NCI-H2029 treated with DMSO at 0.1 percent for 48 hours (cell line): Measurements from ENCODE around the gene COL15A1.

Experiments used
- DNase-seq: peaks from one replicate; lab custom pipeline; 2025; lab: John Stamatoyannopoulos, UW

COL15A1 gene

DNA sequence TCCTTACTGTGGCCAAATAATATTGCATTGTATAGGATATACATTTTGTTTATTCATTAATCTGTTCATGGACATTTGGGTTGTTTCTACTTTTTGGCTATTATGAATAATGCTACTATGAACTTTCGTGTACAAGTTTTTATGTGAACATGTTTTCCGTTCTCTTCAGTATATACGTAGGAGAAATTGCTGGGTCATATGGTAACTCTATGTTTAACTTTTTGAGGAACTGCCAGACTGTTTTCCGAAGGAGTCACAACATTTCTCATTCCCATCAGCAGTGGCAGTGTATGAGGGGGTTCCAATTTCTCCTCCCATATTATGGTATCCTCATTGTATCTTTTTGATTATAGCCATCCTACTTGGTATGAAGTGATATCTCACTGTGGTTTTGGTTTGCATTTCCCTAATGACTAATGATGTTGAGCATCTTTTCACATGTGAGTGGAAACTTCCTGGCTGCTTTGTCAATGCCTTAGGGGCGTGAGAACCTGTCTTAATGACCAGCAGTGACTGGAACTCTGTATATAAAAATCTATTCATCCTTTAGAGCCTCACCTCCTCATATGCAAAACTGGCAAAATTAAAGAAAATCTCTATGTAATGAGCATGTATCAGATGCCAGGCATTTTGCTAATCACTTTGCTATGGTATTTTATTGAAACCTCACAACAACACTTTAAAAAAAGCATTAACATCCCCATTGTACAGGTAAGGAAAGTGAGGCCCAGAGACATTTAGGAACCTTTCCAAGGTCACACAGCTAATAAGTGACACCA, 113.4 kb downstream of the COL15A1 start:
- no peak for DNase-seq

DNA sequence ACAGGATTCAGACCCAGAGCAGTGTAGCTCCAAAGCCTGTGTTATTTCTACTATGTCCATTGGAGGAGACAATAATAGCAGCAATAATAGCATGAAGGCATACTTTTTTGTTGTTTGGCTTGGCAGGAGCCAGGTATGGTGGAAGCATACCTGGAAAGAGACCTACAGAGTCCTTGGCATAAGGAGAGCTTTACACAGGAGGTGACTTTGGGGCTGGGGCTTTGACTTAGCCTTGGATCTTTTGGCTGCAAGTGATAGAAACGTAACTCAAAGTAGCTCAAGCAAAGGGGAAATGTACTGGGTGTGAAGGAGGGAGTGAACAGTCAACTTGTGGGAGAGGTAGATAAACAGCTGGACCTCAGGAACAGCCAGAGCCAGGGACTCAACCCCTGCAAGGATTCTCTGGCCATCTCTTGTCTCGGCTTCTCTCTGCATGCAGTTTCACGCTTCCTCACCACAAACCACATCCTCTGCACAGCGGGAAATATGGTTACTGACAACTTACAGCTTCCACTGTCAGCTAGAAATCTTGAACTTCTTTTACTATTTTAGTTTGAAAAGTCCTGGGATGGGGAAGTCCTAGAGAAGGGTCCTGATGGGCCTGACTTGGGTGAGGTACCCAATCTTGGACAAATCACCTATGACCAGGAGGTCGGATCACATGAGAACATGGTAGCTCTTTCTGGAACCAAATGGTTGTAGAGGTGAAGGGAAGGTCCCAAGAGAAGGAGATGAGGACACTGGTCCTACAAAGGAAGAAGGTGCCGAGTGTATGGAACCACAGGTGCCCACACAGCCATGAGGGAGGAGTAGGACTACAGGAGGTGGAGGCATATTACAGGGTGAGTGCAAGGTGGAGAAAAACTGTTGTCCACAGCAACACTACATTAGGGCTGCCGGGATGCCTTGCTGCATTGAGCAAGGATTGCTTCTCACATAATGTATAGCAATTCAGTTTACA, 114.2 kb downstream of the COL15A1 start:
- no peak for DNase-seq

GRCh38 chr9:99058964-99059921, 115.5 kb downstream of the COL15A1 start:
- DNase-seq, result no peak

DNA sequence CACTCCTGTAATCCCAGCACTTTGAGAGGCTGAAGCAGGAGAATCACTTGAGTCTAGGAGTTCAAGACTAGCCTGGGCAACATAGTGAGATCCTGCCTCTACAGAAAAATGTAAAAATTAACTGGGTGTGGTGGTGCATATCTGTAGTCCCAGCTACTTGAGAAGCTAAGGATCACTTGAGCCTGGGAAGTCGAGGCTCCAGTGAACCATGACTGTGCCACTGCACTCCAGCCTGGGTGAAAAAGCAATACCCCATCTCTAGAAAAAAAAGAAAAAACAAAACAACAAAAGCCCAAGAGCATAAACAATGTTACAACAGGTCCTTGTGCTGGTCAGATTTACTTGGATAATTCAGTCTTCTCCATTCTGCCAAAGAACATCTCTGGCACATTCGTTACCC, 116.9 kb downstream of the COL15A1 start:
- DNase-seq, result no peak

- no peak for DNase-seq
Observed at GRCh38 chr9:99062549-99062948, 118.8 kb downstream of the COL15A1 start.

DNA sequence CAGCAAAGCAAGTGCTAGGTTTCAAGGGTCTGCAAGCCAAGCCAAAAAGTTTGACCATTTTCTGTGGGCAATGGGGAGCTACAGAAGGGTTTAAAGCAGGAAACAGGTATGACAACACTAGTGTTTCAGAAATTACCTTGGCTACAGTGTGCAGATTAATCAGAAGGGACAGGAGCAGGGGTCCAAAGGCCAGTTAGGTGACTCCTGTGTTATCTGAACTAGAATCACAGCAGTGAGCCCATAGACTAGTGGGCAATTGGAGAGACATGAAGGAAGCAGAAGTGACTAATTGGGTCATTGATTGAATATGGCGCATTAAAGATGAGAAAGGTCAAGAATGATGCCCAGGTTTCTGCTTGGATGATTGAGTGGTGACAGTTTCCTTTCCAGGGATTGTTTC, 119.8 kb downstream of the COL15A1 start:
- DNase-seq, result no peak

GRCh38 chr9:99066571-99066970, 122.9 kb downstream of the COL15A1 start:
- no peak for DNase-seq

DNA sequence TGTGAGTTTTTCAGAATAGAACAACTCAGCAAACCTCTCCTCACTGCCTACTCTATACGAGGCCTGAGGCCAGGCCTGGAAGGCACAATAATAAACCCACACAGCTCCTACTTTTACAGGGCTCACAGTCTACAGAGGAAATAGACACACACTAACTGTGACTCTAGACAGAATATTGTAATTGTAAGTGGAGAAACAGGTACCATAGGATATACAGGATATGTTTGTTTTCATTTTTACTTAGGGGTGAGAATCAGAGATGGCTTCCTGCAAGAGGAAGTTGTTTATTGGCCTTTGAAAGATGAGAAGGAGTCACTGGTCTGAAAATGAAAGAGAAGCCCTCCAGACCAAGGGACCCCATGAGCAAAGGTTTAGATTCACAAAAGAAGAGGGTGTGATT, 125.4 kb downstream of the COL15A1 start:
- no peak for DNase-seq

GRCh38 chr9:99069546-99069945, 125.8 kb downstream of the COL15A1 start:
- no peak for DNase-seq

DNA sequence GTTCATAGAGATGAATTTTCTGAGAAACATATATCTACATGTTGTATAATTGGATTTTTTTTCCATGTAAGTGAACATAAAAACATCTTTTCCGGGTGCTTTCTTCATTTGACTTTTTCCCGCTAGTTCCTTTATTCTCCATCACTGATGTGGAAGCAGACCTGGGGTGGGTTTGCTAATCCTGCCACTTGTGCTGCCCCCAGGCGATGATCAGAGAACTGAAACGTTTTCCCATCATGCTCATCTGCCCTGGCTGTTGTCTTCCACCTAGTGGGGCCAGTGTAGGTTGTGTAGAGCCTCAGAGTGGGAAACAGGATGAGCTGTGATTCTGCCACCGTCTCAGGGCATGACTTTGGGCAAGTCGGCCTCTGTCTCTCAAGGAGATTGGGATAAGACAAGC, 127.0 kb downstream of the COL15A1 start:
- DNase-seq, result no peak

- no peak for DNase-seq
Observed at GRCh38 chr9:99071313-99072039, 127.8 kb downstream of the COL15A1 start.

- DNase-seq, result no peak
Observed at GRCh38 chr9:99072040-99072394, 128.3 kb downstream of the COL15A1 start.

- DNase-seq, result no peak
Observed at GRCh38 chr9:99073347-99073746, 129.6 kb downstream of the COL15A1 start.

DNA sequence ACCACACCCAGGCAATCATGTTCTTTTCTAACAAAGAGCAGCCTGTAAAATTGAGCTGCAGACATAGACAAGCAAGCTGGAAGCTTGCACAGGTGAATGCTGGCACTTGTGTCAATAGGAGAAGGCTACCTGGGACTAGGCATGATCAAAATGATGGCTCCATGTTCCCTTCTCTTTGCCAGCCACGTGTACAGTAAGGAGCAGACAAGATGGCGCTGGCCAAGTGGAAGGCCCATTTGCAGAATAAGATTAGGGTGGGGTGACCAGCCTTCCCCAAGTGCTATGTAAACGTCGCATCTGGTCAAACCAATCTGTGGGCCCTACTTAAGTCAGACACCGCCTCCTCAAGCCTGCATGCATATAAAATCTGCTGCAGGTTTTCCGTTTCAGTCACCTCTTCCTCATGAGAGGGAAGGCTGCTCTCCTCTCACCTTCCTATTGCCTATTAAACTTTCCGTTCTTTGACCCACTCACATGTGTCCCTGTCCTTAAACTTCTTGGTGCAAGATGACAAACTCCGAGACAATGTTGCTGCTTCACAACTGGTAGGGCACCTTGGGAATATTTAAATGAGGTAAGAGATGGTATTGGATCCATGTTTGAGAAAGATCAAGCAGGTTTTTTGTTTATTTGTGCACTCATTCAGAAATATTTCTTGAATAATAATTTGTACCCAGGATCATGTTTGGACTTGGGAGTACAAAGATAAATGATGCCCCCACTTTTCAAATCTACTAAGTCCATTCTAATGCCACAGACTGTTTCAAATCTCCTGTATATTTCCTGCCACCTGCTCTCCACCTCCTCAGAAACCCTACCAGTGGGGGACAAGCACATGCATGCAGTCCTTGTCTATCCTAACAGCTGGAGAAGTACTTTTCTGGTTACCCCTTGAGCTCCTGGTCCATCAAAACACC, 130.5 kb downstream of the COL15A1 start:
- DNase-seq, result no peak

DNA sequence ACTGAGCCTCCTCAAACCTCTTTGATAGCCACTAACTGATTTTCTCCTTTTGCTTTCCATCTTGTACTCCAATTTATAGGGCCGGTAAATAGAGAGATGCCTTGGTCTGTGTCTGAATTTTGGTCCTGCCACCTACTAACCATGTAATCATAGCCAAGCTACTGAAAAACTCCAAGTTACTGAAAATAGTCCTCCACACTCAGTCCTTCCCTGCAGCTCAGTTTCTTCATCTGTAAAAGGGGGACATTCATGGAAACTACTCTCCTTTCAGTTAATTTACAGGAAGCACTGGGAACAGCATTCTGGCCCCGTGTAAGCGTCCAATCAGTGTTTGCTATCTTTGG, 131.2 kb downstream of the COL15A1 start:
- no peak for DNase-seq

GRCh38 chr9:99075246-99075912, 131.7 kb downstream of the COL15A1 start:
- no peak for DNase-seq

- no peak for DNase-seq
Observed at GRCh38 chr9:99076030-99076429, 132.3 kb downstream of the COL15A1 start.

DNA sequence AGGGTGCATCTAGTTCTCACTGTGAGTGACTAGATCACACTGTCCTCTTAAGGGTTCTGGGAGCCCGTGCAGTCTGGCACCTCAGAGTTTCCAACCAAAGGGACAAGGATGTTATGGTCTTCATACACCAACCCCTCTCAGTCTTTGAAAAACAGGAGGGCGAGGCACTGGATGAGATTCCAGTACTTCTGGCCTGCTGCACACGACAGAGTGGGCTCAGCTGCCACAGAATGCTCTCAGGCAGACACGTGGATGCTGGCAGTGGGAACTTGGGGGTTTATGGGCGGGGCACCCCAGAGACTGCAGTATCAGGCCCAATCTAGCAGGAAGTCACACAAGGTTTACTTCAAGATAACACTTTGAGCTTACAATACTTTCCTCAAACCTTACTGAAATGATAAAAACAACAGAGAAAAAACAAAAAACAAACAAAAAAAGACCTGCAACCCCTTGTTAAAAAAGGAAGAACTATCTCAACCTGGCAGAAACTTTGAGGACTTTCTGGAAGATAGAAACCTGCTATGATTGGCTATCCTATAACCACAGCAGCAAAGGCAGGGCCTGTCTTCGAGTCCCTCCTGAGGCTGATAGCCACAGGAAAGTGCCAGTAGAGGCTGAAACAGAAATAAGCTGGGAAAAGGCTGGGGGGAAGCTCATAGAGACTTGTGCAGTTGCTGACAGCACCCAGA, 132.9 kb downstream of the COL15A1 start:
- no peak for DNase-seq

- no peak for DNase-seq
Observed at GRCh38 chr9:99078717-99079116, 135.0 kb downstream of the COL15A1 start.
